AG09309 (cell line): ENCODE measurements around the gene CDKAL1.
"Not testable (repeated sequence)": the region's sequence is repeated elsewhere in the genome, so short reads cannot be mapped to it uniquely, and the experiment has no call there.

Source experiments
- DNase-seq: peaks from one replicate; pipeline ENCODE4 v3.0.0-alpha.2; 2010; ENCODE audit warnings: low read depth
- H3K4me3 ChIP-seq: 2 replicates; pipeline ENCODE4 v1.5.1; 2011; ENCODE audit warnings: mild to moderate bottlenecking, low read depth, low read length, moderate library complexity; ENCODE audit not compliant: control insufficient read depth
- CTCF ChIP-seq: IDR thresholded peaks from 2 replicates; pipeline ENCODE4 v1.5.1; 2011; ENCODE audit warnings: mild to moderate bottlenecking, low read depth, low read length, inconsistent platforms; ENCODE audit not compliant: insufficient read depth, control insufficient read depth; ENCODE audit errors: missing control alignments

CDKAL1 gene

GRCh38 chr6:20916086-20916485, 381.8 kb downstream of the CDKAL1 start:
- TF ChIP-seq CTCF = no peak
- no peak overlapping the region for H3K4me3 ChIP-seq
- DNase-seq = peak; percentile 46

DNA sequence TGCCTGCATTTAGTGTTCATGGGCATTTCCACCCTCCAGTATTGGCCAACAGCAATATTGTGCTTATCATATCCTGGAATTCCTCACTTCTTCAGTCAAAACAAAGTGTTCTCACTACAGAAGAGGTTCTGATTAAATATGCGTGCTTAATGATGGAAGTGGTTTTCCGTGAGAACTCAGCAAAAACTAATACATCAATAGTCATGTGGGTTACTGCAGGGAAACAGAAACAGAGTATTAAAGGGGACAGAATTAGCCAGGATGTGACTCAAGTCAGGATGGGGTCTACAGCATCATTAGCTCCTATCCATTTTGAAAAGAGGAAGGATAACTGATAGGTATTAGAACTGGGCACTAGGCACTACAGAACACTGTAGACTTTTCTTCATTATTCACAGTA, 384.6 kb downstream of the CDKAL1 start:
- H3K4me3 ChIP-seq = no peak overlapping the region
- TF ChIP-seq CTCF = no peak
- no peak for DNase-seq

- no peak for DNase-seq
- TF ChIP-seq CTCF = no peak
- H3K4me3 ChIP-seq = no peak overlapping the region
Observed at GRCh38 chr6:20919677-20920385, 385.6 kb downstream of the CDKAL1 start.

- no peak overlapping the region for H3K4me3 ChIP-seq
- DNase-seq = peak; percentile 59
- no peak for TF ChIP-seq CTCF
Observed at GRCh38 chr6:20921578-20921977, 387.3 kb downstream of the CDKAL1 start.

DNA sequence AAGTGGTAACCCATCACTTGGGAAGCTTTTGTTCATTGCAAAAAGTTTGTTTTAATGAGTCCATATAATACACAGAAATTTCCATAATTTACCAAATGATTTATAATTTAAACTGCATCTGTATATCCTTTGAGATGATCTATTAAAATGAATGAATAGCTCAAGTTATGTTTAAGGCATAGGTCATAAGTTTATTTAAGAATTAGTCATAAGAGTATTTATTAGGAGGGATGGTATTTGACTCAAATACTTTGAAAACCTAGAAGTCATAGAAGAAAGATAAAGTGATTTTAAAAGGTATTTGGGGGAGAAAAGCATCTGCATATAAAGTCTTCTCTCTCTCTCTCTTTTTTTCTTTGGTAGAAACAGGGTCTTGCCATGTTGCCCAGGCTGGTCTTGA, 388.5 kb downstream of the CDKAL1 start:
- no peak overlapping the region for H3K4me3 ChIP-seq
- TF ChIP-seq CTCF = no peak
- no peak for DNase-seq

DNA sequence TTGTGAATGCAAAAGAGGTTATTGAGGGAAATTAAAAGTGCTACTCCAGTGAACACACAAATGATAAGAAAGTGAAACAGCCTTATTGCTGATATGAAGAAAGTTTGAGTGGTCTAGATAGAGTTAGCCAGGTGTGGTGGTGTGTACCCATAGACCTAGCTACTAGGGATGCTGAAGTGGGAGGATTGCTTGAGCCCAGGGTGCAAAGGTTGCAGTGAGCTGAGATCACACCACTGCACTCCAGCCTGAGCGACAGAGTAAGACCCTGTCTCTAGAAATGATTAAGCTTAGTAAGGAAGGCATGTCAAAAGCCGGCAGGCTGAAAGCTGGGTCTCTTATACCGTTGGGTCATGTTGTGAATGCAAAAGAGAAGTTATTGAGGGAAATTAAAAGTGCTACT, 389.8 kb downstream of the CDKAL1 start:
- not testable (repeated sequence) for H3K4me3 ChIP-seq, DNase-seq

GRCh38 chr6:20924911-20925543, 390.8 kb downstream of the CDKAL1 start:
- TF ChIP-seq CTCF = no peak
- no peak overlapping the region for H3K4me3 ChIP-seq
- peak; percentile 32 for DNase-seq
